WTC11 (cell line): ENCODE measurements around the gene FAM3D.

Experiments used
- ATF1 ChIP-seq: sonication (generic); formaldehyde crosslinking; IDR thresholded peaks from 2 replicates; pipeline ENCODE4 v1.8.1; 2023; ENCODE audit warnings: mild to moderate bottlenecking, moderate library complexity, missing genetic modification reagents
- TF ChIP-seq, protein P1 (sequence below): sonication (generic); formaldehyde crosslinking; IDR thresholded peaks from 2 replicates; pipeline ENCODE4 v1.8.1; 2023; ENCODE audit warnings: mild to moderate bottlenecking, moderate library complexity, missing genetic modification reagents

DNA sequence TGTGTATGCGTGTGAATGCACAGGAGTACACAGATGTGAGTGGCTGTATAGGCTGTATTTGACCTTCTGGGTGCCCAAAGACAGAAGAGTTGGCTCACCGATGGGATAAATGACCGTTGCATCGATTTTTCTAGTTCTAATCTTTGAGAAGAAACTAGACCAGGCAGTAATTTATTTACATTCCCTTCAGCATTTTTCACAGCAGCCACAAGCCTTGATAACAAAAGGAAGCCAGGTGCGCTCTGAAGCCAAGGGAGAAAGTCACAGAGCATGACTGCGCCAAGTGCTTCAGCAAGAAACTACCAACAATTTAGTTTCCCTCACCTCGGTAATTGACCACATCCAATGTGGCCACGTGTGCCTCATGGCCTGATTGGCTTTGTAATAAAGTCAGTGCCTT, 5.9 kb upstream of the FAM3D start:
- TF ChIP-seq ATF1 (CRISPR knock-in tag): no peak
- TF ChIP-seq, protein P1, sequence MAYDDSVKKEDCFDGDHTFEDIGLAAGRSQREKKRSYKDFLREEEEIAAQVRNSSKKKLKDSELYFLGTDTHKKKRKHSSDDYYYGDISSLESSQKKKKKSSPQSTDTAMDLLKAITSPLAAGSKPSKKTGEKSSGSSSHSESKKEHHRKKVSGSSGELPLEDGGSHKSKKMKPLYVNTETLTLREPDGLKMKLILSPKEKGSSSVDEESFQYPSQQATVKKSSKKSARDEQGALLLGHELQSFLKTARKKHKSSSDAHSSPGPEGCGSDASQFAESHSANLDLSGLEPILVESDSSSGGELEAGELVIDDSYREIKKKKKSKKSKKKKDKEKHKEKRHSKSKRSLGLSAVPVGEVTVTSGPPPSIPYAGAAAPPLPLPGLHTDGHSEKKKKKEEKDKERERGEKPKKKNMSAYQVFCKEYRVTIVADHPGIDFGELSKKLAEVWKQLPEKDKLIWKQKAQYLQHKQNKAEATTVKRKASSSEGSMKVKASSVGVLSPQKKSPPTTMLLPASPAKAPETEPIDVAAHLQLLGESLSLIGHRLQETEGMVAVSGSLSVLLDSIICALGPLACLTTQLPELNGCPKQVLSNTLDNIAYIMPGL (CRISPR knock-in tag): no peak
